ENCODE measurements around the gene MLXIP. TPM values are rescaled to one million over a fixed set of nuclear protein-coding genes. Genes with fewer than 3 reads are reported as not detected.

The MLXIP gene
- total and polyA plus RNA-seq, 9 donors = 23.2 to 111 (median 83.8) TPM

GRCh38 chr12:122160761-122161160 lies 82.2 kb downstream of the MLXIP start:
- 77 to 87% (median 82%) methylated on average over 11 of the region's 11 CpGs for WGBS, 3 donors
- Histone ChIP-seq H3K36me3 (no peaks in the 10 kb centered on the region), H3K9me3 (no peaks in the 10 kb centered on the region), H3K27me3 (no peaks in the 10 kb centered on the region), H3K27ac (no peak overlapping the region), H3K4me3 (no peak overlapping the region), H3K4me1 (ENCODE audit: insufficient read depth) (no peaks in the 10 kb centered on the region)
- no peak for DNase-seq
- TF ChIP-seq POLR2A (IDR thresholded peaks at IDR 0.05) = no peak
- no peak for TF ChIP-seq CTCF (IDR thresholded peaks at IDR 0.05)
- TF ChIP-seq EP300 (IDR thresholded peaks at IDR 0.05) = no peak
- intact Hi-C loops (cut with DNase I) = no loop called here

GRCh38 chr12:122161682-122162081 lies 83.1 kb downstream of the MLXIP start:
- 77 to 81% (median 81%) methylated on average over 8 of the region's 8 CpGs for WGBS, 3 donors
- H3K36me3 ChIP-seq = no peaks in the 10 kb centered on the region
- no peaks in the 10 kb centered on the region for H3K4me1 ChIP-seq (ENCODE audit: insufficient read depth)
- H3K27ac ChIP-seq = no peak overlapping the region
- no peak overlapping the region for H3K4me3 ChIP-seq
- H3K27me3 ChIP-seq = no peaks in the 10 kb centered on the region
- intact Hi-C loops (cut with DNase I) = no loop called here
- H3K9me3 ChIP-seq = no peaks in the 10 kb centered on the region
- no peak for DNase-seq
- TF ChIP-seq POLR2A (IDR thresholded peaks at IDR 0.05) (no peak), CTCF (IDR thresholded peaks at IDR 0.05) (no peak), EP300 (IDR thresholded peaks at IDR 0.05) (no peak)

- Histone ChIP-seq H3K27ac (no peak overlapping the region), H3K36me3 (no peaks in the 10 kb centered on the region), H3K27me3 (no peaks in the 10 kb centered on the region), H3K4me3 (no peak overlapping the region), H3K9me3 (no peaks in the 10 kb centered on the region), H3K4me1 (ENCODE audit: insufficient read depth) (no peaks in the 10 kb centered on the region)
- no peak for DNase-seq
- TF ChIP-seq EP300 (IDR thresholded peaks at IDR 0.05) = no peak
- no peak for TF ChIP-seq POLR2A (IDR thresholded peaks at IDR 0.05)
- TF ChIP-seq CTCF (IDR thresholded peaks at IDR 0.05) = no peak
- intact Hi-C loops (cut with DNase I) = no loop called here
- WGBS, 3 donors = 77 to 84% (median 80%) methylated on average over 3 of the region's 3 CpGs
These were observed 84.4 kb downstream of the MLXIP start for GRCh38 chr12:122162976-122163375.

GRCh38 chr12:122166422-122167349 lies 88.1 kb downstream of the MLXIP start:
- 76 to 83% (median 79%) methylated on average over 22 of the region's 22 CpGs for WGBS, 3 donors
- TF ChIP-seq POLR2A (IDR thresholded peaks at IDR 0.05) (no peak), CTCF (IDR thresholded peaks at IDR 0.05) (no peak)

More at GRCh38 chr12:122166422-122167349, 88.1 kb downstream of the MLXIP start:
- Histone ChIP-seq H3K27ac (no peak overlapping the region), H3K36me3 (no peaks in the 10 kb centered on the region), H3K27me3 (no peaks in the 10 kb centered on the region), H3K9me3 (no peaks in the 10 kb centered on the region), H3K4me1 (ENCODE audit: insufficient read depth) (no peaks in the 10 kb centered on the region), H3K4me3 (no peak overlapping the region)
- intact Hi-C loops (cut with DNase I) = no loop called here
- no peak for DNase-seq

Measured in ovary (tissue), 9 donors.